GM21576 (cell line): Measurements from ENCODE around the gene FAM169A.
"Not testable (repeated sequence)": the region's sequence is repeated elsewhere in the genome, so short reads cannot be mapped to it uniquely, and the experiment has no call there.

Source experiments
- ATAC-seq: cut with Tn5 transposase; IDR thresholded peaks from one replicate; pipeline ENCODE4 v1.9.1; 2021; ENCODE audit warnings: mild to moderate bottlenecking, moderate library complexity; ENCODE audit not compliant: unreplicated experiment

The FAM169A gene

GRCh38 chr5:74865804-74866595, at the start of gene FAM169A:
Gene FAM169A, minus strand, starts transcription at chr5:74866387. Its CDS starts 24,711 bp downstream, at chr5:74841676.
- ATAC-seq: peak; percentile 43

- ATAC-seq: no peak
Observed at GRCh38 chr5:74915488-74915887, 49.3 kb upstream of the FAM169A start.

GRCh38 chr5:74911421-74911820, 45.2 kb upstream of the FAM169A start:
- ATAC-seq: not testable (repeated sequence)

GRCh38 chr5:74909888-74910287, 43.7 kb upstream of the FAM169A start:
- ATAC-seq: not testable (repeated sequence)

GRCh38 chr5:74908237-74908636, 42.0 kb upstream of the FAM169A start:
- ATAC-seq: not testable (repeated sequence)

- ATAC-seq: not testable (repeated sequence)
Observed at GRCh38 chr5:74904713-74905112, 38.5 kb upstream of the FAM169A start.

- ATAC-seq: no peak
Observed at GRCh38 chr5:74903165-74903787, 37.1 kb upstream of the FAM169A start.

GRCh38 chr5:74897049-74897448, 30.9 kb upstream of the FAM169A start:
- no peak for ATAC-seq

GRCh38 chr5:74895906-74896305, 29.7 kb upstream of the FAM169A start:
- ATAC-seq: no peak

GRCh38 chr5:74894351-74894750, 28.2 kb upstream of the FAM169A start:
- no peak for ATAC-seq

GRCh38 chr5:74892921-74893320, 26.7 kb upstream of the FAM169A start:
- no peak for ATAC-seq

- no peak for ATAC-seq
Observed at GRCh38 chr5:74889523-74890105, 23.4 kb upstream of the FAM169A start.

- ATAC-seq: no peak
Observed at GRCh38 chr5:74888117-74888516, 21.9 kb upstream of the FAM169A start.

- no peak for ATAC-seq
Observed at GRCh38 chr5:74885170-74885569, 19.0 kb upstream of the FAM169A start.

- ATAC-seq: not testable (repeated sequence)
Observed at GRCh38 chr5:74882379-74883134, 16.4 kb upstream of the FAM169A start.

- ATAC-seq: no peak
Observed at GRCh38 chr5:74877624-74878304, 11.6 kb upstream of the FAM169A start.

- ATAC-seq: no peak
Observed at GRCh38 chr5:74875994-74876791, 10.0 kb upstream of the FAM169A start.

GRCh38 chr5:74873525-74874249, 7.5 kb upstream of the FAM169A start:
- ATAC-seq: no peak
